GM23338 (cell line): ENCODE measurements around the gene CHST4.

ENCODE experiments used
- POLR2AphosphoS5 ChIP-seq: IDR thresholded peaks from 2 replicates; pipeline ENCODE4 v1.6.1; 2016; ENCODE audit warnings: antibody characterized with exemption, low read depth
- TF ChIP-seq, protein P1 (sequence below), 2 experiments: fragments of 200-600 bp in 1 of 2; sonication (generic) in 1 of 2; conservative IDR thresholded peaks; 2 replicates each; pipeline versions ENCODE4 v1.5.1 to v1.6.1; 2016 to 2017; ENCODE audit warnings: antibody characterized with exemption in 2 of 2, low read depth in 2 of 2, mild to moderate bottlenecking in 2 of 2, moderate library complexity in 1 of 2

DNA sequence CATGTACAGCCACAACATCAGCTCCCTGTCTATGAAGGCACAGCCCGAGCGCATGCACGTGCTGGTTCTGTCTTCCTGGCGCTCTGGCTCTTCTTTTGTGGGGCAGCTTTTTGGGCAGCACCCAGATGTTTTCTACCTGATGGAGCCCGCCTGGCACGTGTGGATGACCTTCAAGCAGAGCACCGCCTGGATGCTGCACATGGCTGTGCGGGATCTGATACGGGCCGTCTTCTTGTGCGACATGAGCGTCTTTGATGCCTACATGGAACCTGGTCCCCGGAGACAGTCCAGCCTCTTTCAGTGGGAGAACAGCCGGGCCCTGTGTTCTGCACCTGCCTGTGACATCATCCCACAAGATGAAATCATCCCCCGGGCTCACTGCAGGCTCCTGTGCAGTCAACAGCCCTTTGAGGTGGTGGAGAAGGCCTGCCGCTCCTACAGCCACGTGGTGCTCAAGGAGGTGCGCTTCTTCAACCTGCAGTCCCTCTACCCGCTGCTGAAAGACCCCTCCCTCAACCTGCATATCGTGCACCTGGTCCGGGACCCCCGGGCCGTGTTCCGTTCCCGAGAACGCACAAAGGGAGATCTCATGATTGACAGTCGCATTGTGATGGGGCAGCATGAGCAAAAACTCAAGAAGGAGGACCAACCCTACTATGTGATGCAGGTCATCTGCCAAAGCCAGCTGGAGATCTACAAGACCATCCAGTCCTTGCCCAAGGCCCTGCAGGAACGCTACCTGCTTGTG, 10.7 kb downstream of the CHST4 start:
- no peak for TF ChIP-seq POLR2AphosphoS5
- TF ChIP-seq, protein P1, sequence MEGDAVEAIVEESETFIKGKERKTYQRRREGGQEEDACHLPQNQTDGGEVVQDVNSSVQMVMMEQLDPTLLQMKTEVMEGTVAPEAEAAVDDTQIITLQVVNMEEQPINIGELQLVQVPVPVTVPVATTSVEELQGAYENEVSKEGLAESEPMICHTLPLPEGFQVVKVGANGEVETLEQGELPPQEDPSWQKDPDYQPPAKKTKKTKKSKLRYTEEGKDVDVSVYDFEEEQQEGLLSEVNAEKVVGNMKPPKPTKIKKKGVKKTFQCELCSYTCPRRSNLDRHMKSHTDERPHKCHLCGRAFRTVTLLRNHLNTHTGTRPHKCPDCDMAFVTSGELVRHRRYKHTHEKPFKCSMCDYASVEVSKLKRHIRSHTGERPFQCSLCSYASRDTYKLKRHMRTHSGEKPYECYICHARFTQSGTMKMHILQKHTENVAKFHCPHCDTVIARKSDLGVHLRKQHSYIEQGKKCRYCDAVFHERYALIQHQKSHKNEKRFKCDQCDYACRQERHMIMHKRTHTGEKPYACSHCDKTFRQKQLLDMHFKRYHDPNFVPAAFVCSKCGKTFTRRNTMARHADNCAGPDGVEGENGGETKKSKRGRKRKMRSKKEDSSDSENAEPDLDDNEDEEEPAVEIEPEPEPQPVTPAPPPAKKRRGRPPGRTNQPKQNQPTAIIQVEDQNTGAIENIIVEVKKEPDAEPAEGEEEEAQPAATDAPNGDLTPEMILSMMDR (conservative IDR thresholded peaks at IDR 0.05; ENCODE audit: low read depth in 2 of 2), result no peak
